Fibroblast of pulmonary artery (primary cell): ENCODE measurements around the gene FBXO47.

Source experiments
- DNase-seq: peaks from one replicate; pipeline ENCODE4 v3.0.0-alpha.2; 2010; ENCODE audit warnings: low read depth
- H3K4me3 ChIP-seq: replicated peaks from 2 replicates; pipeline ENCODE4 v1.5.1; 2011; ENCODE audit warnings: low read depth, mild to moderate bottlenecking, control low read depth, low read length, moderate library complexity
- TF ChIP-seq, protein P1 (sequence below): IDR thresholded peaks from 2 replicates; pipeline ENCODE4 v1.5.1; 2011; ENCODE audit warnings: mild to moderate bottlenecking, control low read depth, low read length, inconsistent platforms; ENCODE audit errors: missing control alignments

FBXO47 gene

GRCh38 chr17:38996660-38997337 is 29.6 kb upstream of the FBXO47 start:
- no peak overlapping the region for H3K4me3 ChIP-seq
- TF ChIP-seq, protein P1, sequence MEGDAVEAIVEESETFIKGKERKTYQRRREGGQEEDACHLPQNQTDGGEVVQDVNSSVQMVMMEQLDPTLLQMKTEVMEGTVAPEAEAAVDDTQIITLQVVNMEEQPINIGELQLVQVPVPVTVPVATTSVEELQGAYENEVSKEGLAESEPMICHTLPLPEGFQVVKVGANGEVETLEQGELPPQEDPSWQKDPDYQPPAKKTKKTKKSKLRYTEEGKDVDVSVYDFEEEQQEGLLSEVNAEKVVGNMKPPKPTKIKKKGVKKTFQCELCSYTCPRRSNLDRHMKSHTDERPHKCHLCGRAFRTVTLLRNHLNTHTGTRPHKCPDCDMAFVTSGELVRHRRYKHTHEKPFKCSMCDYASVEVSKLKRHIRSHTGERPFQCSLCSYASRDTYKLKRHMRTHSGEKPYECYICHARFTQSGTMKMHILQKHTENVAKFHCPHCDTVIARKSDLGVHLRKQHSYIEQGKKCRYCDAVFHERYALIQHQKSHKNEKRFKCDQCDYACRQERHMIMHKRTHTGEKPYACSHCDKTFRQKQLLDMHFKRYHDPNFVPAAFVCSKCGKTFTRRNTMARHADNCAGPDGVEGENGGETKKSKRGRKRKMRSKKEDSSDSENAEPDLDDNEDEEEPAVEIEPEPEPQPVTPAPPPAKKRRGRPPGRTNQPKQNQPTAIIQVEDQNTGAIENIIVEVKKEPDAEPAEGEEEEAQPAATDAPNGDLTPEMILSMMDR, result no peak
- DNase-seq, result no peak

DNA sequence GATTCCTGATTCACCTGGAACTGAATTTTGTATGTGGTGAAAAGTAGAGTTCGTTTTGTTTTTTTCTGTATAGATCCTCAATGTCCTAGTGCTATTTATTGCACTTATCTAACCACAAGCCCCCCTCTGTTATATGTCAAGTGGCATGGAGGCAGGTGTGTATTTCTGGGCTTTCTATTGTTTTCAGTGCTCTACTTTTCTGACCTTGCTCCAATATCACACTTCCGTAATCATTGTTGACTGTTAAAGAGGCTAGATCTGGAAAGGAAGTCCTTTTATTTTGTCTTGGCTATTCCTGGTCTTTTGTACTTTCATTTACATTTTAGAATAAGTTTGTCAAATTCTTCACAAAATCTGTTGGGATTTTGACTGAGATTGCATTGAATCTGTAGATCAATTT is 26.8 kb upstream of the FBXO47 start:
- TF ChIP-seq, protein P1, result no peak
- no peak overlapping the region for H3K4me3 ChIP-seq
- DNase-seq, result no peak

GRCh38 chr17:38984666-38985065 is 17.5 kb upstream of the FBXO47 start:
- DNase-seq, result no peak
- no peak overlapping the region for H3K4me3 ChIP-seq
- TF ChIP-seq, protein P1, result no peak

- TF ChIP-seq, protein P1, result peak; percentile 89
- peak; percentile 84 for DNase-seq
- no peak overlapping the region for H3K4me3 ChIP-seq
Observed at GRCh38 chr17:38982858-38983746, 15.9 kb upstream of the FBXO47 start.

GRCh38 chr17:38981636-38982035 is 14.4 kb upstream of the FBXO47 start:
- TF ChIP-seq, protein P1, result no peak
- peak; percentile 30 for DNase-seq
- H3K4me3 ChIP-seq, result no peak overlapping the region

DNA sequence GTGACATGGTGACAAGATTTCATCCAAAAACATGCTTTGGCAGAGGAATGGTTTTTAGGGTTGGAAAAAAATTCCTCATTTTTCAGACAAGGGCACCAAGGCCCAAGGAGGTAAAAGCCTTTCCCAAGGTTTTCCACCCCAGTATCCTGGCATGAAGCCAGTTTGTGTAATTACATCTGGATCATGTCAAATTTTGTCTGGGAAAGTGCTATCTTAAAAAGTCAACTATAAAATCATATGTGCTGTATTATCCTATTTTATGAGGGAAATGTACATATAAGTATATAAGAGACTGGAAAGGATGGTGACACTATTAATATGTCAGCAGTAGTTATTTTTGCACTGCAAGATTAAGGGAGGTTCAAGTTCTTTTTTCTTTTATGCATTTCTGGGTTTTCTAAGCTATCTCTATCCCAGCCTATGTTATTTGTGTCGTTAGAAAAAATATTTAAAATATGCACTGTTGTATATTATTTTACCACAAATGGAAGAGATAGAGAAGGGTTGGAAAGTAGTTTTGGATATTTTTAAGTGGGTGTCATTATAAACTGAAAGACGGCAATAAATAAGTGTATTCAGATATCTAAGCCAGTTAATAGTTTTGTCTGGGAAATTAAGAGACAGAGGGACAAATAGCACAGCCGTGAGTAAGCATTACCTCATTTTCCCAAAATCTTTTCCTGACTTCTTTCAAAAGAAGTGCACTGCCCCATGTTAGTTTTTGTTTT is 13.5 kb upstream of the FBXO47 start:
- TF ChIP-seq, protein P1, result no peak
- H3K4me3 ChIP-seq, result no peak overlapping the region
- peak; percentile 32 for DNase-seq
